Mammary epithelial cell (primary cell): ENCODE results near the gene SMAD2.

Experiments
- CTCF ChIP-seq, 2 donors: IDR thresholded peaks in 1 of 2; conservative IDR thresholded peaks in 1 of 2; 2 replicates each; pipeline ENCODE4 v1.5.1; 2011 to 2012; ENCODE audit warnings: inconsistent platforms in 2 of 2, low read length in 2 of 2, mild to moderate bottlenecking in 2 of 2, control low read depth in 1 of 2, low read depth in 1 of 2; ENCODE audit not compliant: insufficient read depth in 1 of 2; ENCODE audit errors: extremely low read depth in 1 of 2
- EZH2 ChIP-seq: IDR thresholded peaks from 2 replicates; pipeline ENCODE4 v1.6.1; 2012; ENCODE audit warnings: low read length, inconsistent platforms, borderline replicate concordance

GRCh38 chr18:47865183-47865582 is 65.3 kb downstream of the SMAD2 start:
- TF ChIP-seq CTCF (conservative IDR thresholded peaks at IDR 0.05 in 1 of 2, IDR thresholded peaks at IDR 0.05 in 1 of 2; ENCODE audit: extremely low read depth in 1 of 2, insufficient read depth in 1 of 2, low read depth in 1 of 2, low read length in 2 of 2), result no peak
- TF ChIP-seq EZH2, result no peak
